ENCODE results near the gene TMEM132C.

DNA sequence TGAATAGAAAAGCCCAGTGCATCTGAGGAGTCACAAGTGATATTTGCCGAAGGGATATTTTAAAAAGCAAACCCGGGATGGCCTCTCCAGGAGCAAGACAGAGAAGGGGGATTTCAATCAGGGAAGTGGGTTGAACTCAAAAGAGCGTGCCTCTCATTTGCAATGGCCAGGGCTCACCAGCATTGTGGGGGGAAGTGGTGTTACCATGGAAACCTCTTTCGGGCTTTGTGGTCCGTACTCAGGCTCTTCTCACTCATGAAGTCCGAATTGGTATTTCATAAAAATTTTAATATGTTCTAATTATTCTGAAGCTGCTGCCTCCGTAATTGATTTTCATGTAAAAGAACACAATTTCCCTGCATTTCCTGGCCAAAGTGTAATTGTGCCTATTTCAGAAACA, 476.9 kb downstream of the TMEM132C start:
- TF ChIP-seq, protein P1, sequence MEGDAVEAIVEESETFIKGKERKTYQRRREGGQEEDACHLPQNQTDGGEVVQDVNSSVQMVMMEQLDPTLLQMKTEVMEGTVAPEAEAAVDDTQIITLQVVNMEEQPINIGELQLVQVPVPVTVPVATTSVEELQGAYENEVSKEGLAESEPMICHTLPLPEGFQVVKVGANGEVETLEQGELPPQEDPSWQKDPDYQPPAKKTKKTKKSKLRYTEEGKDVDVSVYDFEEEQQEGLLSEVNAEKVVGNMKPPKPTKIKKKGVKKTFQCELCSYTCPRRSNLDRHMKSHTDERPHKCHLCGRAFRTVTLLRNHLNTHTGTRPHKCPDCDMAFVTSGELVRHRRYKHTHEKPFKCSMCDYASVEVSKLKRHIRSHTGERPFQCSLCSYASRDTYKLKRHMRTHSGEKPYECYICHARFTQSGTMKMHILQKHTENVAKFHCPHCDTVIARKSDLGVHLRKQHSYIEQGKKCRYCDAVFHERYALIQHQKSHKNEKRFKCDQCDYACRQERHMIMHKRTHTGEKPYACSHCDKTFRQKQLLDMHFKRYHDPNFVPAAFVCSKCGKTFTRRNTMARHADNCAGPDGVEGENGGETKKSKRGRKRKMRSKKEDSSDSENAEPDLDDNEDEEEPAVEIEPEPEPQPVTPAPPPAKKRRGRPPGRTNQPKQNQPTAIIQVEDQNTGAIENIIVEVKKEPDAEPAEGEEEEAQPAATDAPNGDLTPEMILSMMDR (IDR thresholded peaks at IDR 0.05) = no peak
- no peak for TF ChIP-seq ZFX (IDR thresholded peaks at IDR 0.05; ENCODE audit: borderline replicate concordance)
